Measurements from ENCODE around the gene TGFBRAP1.
A peak's percentile ranks its signal among the peaks of the same experiment; 100 is the strongest.

Gene TGFBRAP1

GRCh38 chr2:105329561-105330495 is at the start of gene TGFBRAP1:
TGFBRAP1 (minus strand) TSS chr2:105329735; CDS start chr2:105308301, 21,434 bp downstream.
- H3K4me3 ChIP-seq (replicated peaks; ENCODE audit: low read depth, low read length): peak within 1 kb of the TSS; percentile 65
- no peak for TF ChIP-seq CTCF (IDR thresholded peaks at IDR 0.05; ENCODE audit: low read length, missing control alignments)
- DNase-seq (ENCODE audit: low read depth): peak; percentile 36

GRCh38 chr2:105378921-105379383 is 49.4 kb upstream of the TGFBRAP1 start:
- no peak for DNase-seq (ENCODE audit: low read depth)
- no peak for TF ChIP-seq CTCF (IDR thresholded peaks at IDR 0.05; ENCODE audit: low read length, missing control alignments)

GRCh38 chr2:105378276-105378840 is 48.8 kb upstream of the TGFBRAP1 start:
- DNase-seq (ENCODE audit: low read depth): no peak
- no peak for TF ChIP-seq CTCF (IDR thresholded peaks at IDR 0.05; ENCODE audit: low read length, missing control alignments)
- H3K4me3 ChIP-seq (replicated peaks; ENCODE audit: low read depth, low read length): no peak overlapping the region

More at GRCh38 chr2:105378921-105379383, 49.4 kb upstream of the TGFBRAP1 start:
- H3K4me3 ChIP-seq (replicated peaks; ENCODE audit: low read depth, low read length): no peak overlapping the region

- no peak for DNase-seq (ENCODE audit: low read depth)
- H3K4me3 ChIP-seq (replicated peaks; ENCODE audit: low read depth, low read length): no peak overlapping the region
- TF ChIP-seq CTCF (IDR thresholded peaks at IDR 0.05; ENCODE audit: low read length, missing control alignments): no peak
Observed at GRCh38 chr2:105377871-105378270, 48.3 kb upstream of the TGFBRAP1 start.

- DNase-seq (ENCODE audit: low read depth): peak; percentile 84
- TF ChIP-seq CTCF (IDR thresholded peaks at IDR 0.05; ENCODE audit: low read length, missing control alignments): no peak
- H3K4me3 ChIP-seq (replicated peaks; ENCODE audit: low read depth, low read length): no peak overlapping the region
Observed at GRCh38 chr2:105376789-105377240, 47.3 kb upstream of the TGFBRAP1 start.

- DNase-seq (ENCODE audit: low read depth): no peak
- H3K4me3 ChIP-seq (replicated peaks; ENCODE audit: low read depth, low read length): no peak overlapping the region
- TF ChIP-seq CTCF (IDR thresholded peaks at IDR 0.05; ENCODE audit: low read length, missing control alignments): no peak
Observed at GRCh38 chr2:105376010-105376409, 46.5 kb upstream of the TGFBRAP1 start.
